ENCODE data around the gene MAGI2. TPM values are rescaled to one million over a fixed set of nuclear protein-coding genes. Genes with fewer than 3 reads are reported as not detected.
A peak's percentile ranks its signal among the peaks of the same experiment; 100 is the strongest.

The MAGI2 gene
- total RNA-seq, 1 donor from 2014 or later: 0.26 TPM

DNA sequence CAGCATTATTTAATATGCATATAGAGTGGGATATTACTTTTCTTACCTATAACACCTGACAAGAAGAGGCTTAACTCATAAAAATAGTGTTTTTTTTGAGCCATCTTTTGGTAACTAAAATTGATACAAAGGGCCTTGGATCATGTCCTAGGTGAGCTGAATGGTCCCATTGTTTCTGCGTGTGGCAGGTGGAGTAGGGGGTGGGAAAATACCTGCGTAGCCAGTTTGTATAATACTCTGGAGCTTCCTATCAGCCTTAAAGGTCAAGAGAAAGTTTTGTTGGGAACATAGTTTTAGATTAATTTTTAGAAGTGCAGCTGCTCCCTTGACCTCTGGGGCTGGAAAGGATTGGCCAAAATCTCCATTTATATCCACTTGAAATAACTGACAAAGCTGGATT, 1410.3 kb downstream of the MAGI2 start:
- DNase-seq (ENCODE audit: low read depth in 2 of 2): no peak

DNA sequence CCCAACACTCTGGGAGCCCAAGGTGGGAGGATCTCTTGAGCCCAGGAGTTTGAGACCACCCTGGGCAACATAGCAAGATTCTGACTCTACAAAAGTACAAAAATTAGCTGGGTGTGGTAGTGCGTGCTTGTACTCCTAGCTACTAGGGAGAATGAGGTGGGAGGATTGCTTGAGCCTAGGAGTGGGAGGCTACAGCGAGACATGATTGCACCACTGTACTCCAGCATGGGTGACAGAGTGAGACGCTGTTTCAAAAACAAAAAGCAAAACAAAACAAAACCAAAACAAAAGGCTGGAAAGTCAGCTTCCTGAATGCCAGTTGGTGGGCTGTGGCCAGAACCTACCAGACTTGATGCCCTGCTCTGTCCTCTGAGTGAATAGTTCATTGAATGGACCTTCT, 1412.0 kb downstream of the MAGI2 start:
- no peak for DNase-seq (ENCODE audit: low read depth in 2 of 2)

DNA sequence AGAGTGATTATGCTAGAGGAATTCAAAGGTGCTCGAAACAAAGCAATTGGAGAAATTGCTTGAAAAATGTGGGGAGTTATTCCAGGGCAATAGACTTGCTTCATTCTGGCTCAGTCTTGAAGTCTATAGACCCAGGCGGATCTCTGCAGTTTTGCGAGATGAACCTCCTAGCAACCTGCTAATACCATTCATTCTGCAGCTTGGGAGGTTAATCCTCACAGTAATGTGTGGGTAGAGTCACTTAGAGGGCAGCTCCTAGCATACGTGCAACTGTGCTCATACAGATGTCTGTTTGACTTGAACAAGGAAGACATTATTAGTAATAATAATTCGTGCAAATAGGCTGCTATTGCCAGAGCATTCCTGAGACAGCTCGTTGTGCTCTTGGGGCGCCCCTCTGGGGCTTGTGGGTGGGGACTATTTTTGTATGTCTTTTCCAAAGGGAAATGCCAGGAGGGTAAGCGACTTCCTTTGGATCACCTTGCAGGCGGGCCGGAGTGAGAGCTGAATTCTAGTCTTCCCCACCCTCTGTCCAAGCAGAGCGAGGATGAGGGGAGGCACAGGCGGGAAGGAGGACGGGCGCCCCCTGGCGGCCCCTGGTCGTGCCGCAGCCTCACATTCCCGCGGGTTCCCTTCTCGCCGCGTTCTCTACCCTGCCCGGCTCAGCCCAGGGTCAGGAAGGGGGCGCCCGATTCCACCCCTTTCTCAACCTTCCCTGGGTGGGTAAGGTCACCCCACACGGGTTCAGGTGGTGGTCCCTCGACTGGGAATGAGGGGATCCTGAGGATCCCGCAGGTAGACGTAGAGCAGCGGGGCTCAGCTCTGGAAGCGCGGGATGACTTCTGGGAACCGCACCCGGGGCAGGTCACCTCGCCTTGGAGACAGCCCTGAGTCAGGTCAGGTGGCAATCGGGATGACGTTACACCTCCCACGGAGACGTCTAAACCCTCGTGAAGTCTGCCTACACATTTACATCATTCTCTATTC, 1413.4 kb downstream of the MAGI2 start:
- peak; percentile 3 to 33 for DNase-seq (ENCODE audit: low read depth in 2 of 2)

DNA sequence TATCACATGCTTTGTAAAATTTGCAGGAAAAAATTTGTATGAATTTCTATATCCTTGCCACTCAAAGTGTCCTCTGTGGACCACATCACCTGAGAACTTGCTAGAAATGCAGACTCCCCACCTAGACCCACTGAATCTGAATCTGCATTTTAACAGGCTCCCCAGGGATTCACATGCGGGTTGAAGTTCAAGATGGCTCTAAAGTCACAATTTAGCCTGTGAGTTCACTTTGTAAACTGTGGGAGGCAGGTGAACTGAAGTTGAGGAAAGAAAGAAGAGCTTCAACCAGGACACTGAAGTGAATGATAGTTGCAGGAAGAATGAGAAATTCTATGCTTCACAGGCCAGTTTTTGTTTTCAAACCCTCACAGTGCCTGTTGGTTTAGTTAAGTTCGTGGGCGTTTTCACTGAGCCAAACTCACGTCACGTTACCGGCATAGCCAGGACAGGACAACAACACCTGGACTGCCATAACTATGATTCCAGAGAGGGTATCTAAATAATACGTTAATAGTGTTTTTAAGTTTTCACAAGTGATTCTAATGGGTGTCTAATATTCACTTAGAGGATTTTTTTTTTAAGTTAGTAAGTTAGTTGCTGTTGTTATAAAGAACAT, 1414.9 kb downstream of the MAGI2 start:
- no peak for DNase-seq (ENCODE audit: low read depth in 2 of 2)

DNA sequence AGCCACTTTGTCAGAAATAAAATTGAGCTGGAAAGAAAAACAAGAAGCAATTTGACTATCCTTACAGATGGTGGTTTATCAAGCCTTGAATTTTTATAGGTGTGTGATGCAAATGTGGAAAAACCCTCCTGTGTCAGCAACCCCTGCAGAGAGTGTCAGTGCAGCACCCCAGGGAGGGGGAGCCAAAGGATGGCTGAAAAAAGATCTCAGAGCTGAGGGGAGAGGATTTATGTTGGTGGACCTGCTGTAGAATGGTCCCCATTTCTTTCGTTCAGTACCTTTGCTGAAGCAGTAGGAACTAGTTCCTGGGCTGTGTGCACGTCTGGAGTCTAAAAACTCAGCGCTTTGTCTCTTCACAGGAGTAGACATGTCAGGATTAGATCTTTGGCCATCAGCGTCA, 1415.9 kb downstream of the MAGI2 start:
- no peak for DNase-seq (ENCODE audit: low read depth in 2 of 2)

DNA sequence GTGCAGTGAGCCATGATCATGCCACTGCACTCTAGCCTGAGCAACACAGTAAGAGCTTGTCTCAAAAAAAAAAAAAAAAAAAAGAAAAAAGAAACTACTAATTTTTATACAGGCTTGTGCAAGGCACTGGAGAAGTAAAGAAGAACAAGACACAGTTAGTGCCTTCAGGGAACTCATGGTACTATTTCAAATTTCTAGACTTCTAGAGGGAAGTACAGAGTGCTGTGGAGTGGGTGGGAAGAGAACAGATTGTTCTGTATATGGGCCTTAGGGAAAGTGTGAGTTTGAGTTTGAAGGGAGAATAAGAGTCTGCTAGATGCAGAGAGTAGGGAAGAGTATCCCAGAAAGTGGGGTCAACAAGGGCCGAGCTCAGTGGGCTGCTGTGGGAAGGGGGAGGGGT, 1420.1 kb downstream of the MAGI2 start:
- no peak for DNase-seq (ENCODE audit: low read depth in 2 of 2)

DNA sequence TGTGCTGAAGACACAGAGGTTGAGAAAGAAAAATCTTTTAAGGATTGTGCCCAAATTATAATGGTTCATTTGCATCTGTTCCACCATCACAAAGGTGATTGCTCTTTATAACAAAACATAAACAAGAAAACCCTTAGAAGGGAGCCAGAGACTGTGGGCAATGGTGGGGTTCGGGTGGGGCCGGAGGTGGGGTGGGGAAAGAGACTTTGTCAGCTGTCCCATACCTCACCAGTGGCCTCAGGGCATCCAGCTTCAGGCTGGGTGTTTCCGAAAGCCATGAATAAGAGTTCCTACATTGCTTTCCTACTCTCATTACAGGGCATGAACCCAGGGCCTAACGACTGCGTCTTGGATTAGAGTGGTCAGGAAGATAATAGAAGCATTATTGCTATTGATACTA, 1427.0 kb downstream of the MAGI2 start:
- no peak for DNase-seq (ENCODE audit: low read depth in 2 of 2)

DNA sequence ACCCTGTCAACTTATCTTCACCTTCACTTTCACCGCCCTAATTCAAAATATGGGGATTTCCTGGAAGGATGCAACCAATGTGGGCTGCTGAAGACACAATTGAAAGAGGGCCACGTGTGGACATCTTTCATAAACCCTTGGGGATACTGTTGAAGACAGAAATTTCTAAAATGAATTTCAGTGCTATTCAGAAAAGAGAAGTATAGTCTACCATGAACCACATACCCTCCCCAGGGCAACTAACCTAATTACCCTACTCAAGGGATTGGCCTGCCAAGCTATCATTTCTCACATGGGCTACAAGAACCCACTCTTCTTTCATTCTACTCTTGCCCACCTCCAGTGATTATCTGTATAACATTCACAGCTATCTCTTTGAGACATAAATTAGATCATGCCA, 1428.9 kb downstream of the MAGI2 start:
- no peak for DNase-seq (ENCODE audit: low read depth in 2 of 2)

DNA sequence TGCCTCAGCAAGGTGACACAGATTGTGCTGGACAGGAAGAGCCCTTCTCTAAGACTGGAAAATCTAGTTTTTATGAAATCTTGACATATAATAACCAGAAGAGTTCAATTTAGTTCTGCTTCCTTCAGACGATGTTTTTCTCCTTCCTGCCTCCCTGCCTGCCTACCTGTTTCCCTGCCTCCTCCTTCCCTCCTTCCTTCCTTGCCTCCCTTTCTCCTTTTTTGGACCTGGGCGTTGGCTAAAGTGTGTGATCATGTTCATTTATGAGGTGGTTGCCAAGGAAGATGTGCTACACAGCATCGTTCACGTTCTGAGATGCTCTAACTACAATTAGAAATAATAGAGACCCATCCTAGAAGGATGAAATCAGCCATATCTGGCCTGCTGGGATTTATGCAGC, 1430.3 kb downstream of the MAGI2 start:
- no peak for DNase-seq (ENCODE audit: low read depth in 2 of 2)

DNA sequence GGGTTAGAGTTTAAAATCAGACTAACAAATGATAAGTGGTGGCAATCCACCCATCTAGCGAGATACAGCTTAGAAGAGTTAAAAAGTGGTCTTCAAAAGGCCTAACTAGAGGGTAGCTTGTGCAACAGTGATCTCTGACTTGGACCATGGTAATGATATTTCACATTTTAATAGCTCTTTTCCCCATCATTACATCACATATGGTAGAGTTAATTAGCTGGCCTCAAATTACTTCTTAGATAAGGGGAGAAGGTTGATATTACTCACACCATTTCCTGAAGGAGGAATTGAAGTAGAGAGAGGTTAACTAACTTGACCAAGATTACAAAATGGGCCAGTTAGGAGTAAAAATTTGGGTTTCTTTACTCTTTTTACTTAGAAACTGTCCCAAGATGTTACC, 1431.3 kb downstream of the MAGI2 start:
- no peak for DNase-seq (ENCODE audit: low read depth in 2 of 2)

DNA sequence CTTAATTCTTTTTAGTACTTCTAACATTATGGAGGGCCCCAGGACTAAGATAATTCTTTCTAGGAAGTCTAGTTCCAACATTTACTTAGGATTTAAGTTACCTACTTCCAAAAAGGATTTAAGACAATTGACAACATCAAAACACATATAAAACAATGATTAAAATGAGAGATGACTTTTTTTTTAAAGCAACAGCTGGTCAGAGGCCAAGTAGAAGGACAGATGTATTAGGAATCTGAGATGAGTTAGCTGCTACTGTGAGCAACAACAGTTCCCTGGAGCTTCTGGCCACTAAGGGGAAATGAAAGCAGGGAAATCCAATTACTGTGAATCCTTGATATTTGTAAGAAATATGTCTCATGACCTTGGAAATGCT, 1432.6 kb downstream of the MAGI2 start:
- DNase-seq (ENCODE audit: low read depth in 2 of 2): no peak

DNA sequence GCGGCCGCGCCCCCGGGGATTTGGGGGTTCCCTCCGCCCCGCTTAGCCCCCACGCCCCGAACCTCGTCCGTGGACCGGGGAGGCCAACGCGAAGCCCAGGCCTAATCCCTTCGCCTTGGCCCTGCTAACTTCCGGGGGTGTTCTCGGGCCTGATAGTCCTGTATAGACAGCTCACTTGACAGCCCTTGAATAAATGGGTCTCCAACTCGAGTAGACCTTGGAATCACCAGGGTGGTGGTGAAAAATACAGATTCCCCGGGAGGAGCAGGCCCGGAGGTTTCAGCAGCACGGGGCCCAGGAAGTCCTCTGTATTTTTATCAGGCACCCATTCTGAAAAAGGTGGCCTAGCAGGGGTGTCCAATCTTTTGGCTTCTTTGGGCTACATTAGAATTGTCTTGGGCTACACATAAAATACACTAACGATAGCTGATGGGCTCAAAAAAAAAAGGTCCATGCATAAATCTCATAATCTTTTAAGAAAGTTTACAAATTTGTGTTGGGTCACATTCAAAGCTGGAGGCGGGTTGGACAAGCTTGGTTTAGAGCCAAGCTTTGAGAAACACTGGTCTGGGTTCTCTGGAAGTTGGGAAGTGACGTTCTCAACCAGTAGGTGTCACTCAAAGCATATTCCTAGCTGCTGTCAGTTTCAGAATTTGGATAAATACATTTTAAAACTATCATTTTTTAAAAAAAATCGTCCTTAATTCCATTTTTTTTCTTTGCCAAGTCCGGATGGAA, 1433.2 kb downstream of the MAGI2 start:
- DNase-seq (ENCODE audit: low read depth in 2 of 2): peak; percentile 68 to 76

DNA sequence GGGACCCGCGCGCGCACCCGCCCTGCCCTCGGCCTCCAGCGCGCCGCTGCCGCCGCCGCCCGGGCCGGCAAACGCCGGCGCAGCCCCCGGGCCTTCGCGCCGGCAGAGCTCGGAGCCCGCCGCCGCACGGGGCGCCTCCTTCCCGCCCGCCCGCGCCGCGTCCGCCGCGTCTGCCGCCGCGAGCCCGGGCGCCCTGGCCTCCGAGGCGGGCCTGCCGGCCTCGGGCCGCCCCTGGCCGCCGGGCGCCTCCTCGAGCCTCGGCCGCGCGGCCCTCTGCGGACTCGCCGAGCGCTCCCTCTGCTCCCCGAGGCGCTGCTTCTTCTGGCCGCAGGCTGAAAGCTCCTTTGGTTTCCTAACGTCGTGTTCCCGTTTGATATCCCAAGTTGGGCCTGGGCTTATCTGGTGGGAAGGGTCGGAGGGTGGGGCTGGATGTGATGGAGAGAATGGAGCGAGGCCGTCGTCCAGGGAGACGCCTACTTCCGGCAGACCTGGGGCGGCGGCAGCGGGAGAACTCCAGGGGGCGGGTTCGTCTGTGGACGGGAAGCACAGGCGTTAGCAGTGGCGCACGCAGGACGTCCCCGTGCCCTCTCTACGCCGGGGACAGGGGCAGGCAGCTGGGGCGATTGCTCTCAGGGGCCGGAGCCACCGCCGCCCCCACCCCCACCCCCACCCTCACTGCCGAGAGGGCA, 1433.9 kb downstream of the MAGI2 start:
- peak; percentile 36 to 72 for DNase-seq (ENCODE audit: low read depth in 2 of 2)

DNA sequence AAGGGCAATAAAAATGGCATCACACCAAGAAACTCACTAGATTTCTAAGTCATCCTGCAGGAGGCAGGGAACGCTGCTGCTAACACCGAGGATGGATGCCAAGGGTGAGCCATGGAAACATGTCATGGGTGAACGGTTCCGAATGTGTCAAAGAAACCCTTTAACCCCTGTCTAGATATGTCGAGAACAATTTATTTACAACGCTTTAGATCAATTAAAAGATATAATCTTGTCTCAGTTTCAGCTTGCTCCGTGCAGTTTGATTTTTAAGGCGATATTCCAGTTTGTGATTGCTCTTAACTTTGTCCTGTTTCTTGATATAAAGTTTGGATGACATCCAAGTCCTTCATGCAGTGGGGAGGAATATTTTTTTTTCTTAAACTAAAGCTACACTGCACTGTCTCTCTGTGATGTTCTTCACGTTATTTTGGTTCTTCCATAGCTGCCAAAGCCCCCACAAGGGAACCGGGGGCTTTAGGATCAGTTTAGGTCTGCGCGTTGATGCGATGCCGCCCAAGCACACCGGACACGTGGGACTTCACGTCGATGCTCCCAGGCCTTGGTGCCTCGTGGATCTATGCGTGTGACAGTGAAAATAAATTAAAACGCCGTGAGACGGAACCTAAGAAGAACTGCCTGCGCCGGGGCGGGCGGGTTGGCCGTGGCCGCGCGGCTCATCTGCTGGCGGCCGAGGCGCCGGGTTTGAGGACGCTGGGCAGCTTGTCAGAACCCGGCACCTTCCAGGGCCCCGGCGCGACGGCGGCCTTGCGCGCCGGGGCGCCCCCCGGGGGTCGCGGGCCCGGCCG, 1434.6 kb downstream of the MAGI2 start:
- DNase-seq (ENCODE audit: low read depth in 2 of 2): peak in 1 of 2 donors; percentile 8

DNA sequence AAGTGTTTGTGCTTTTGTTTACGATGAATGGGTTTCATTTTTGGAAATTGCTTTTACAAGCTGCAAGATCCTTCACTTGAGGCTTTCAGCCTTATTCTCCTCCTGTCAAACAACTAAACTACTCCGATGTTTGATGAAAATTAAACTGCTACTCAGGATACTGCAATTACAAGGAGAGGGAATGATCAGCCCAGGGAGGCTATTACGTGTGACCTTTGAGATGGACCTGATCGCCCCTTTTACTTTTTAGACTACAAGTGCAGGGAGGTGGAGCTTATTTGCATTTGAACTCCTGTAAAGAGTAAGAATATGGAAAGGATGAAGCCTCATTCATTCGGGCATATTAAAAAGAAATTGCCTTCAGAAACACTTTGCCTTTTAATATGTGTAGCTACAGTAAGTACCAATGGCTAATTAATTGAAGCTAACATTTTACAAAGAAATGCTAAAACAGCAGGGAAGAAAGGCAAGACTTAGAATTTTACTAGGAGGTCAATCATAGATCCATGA, 1435.8 kb downstream of the MAGI2 start:
- no peak for DNase-seq (ENCODE audit: low read depth in 2 of 2)

DNA sequence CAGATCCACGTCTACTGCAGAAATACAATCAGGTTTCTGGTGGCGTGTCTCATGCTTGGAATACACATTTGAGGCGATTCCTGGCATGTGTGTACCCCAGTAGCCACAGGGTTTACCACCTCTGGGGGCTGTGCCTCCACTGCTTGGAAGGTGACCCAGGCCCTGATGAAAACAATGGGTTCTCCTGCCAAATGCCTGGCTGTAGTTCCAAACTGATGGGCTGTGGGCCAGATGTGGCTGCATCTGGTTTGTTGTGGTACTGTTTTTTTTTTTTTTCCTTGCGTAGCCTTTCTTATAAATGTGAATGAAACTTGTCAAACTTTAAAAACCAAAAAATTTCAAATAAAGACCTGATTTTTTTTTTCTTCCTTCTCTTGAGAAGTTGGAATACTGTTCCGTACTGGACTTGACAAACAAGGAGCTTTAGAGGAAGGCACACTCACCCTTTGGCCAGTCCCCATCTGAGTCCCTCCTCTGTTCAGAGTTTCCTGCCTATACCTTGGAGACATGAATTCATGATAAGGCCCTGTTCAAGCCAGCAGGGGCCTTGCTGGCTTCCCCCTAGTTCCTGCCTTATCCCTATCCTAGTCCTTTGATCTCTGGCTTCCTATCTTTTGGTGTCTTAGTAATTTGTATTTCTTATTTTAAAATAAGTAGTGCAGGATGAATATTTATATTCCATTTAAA, 1437.8 kb downstream of the MAGI2 start:
- DNase-seq (ENCODE audit: low read depth in 2 of 2): no peak

DNA sequence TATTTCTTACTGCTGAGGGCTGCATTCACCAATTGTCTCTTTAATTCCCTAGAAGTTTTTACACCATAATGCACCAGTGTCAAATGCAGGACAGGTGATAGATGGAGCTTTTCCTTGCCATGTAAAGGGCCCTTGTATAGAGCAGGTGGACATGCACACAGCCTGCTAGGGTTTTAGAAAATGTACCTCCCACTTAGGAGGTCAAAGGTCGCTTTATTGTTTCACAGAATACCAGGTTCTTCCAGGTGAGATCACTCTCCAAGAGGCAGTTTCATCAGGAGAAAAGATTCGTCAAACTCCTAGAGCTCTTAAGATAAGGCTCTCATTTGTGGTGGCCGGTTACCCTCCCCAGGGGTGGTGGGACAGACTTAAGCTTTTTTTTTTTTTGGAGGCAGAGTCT, 1439.1 kb downstream of the MAGI2 start:
- DNase-seq (ENCODE audit: low read depth in 2 of 2): no peak

DNA sequence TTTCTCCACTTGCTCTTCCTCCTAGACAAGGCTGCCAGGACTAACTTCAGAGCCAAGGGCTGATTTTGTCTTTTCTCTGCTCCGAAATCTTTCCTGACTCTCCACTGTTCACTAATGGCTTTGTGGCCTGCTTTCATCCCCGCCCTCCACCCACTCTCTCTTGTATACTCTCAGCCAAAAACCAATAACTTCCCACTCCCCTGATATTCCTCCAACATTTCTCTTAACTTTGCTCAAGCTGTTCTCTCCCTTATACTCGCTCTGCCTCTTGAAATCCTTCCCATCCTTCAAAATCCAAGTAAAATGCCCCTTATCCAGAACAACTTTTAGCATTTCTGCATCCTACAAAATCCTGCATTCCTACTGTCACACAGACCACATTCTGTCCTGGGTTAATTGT, 1440.1 kb downstream of the MAGI2 start:
- no peak for DNase-seq (ENCODE audit: low read depth in 2 of 2)

DNA sequence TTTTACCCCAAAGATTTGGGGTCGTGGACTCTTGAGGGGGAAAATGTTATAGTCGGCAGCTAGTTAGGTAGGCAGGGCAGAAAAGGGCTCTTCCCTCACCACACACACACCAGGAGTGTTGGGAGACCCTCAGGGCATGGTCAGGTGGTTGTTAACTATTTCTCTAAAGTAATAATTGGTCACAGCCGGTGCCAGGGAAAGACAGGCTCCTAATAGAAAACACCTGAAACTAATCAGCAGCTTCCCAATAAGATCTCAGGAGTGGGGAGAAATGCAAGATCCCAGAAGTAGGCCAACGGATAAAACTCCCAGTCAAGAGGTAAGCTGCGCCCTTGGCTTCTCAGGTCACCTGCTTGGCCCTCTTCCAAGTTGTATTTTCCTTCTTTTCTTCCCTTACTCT, 1441.8 kb downstream of the MAGI2 start:
- no peak for DNase-seq (ENCODE audit: low read depth in 2 of 2)

DNA sequence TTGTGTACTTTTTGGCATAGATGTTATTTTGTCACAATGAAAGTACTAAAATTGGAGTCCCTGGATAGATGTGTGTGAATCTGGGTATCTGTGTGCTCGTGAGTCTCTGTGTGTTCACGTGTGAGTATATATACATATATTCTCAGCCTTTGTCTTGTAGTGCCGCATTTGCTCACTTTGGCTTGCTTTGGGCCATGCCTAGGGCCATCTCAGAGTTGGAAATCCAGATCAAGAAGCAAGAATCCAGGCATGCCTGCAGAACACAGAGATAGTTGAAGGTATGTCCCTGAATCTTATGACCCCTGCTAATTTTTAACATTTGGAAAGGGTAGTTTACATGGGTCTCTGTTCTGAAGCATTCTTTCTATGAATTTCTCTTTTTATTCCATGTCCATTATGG, 1446.2 kb downstream of the MAGI2 start:
- DNase-seq (ENCODE audit: low read depth in 2 of 2): no peak
